Pancreas (tissue), 10 donors: ENCODE data around the gene CD44. TPM values are rescaled to one million over a fixed set of nuclear protein-coding genes. Genes with fewer than 3 reads are reported as not detected.
"Not testable (repeated sequence)": the region's sequence is repeated elsewhere in the genome, so short reads cannot be mapped to it uniquely, and the experiment has no call there.

Experiments
- ATAC-seq, 4 donors: fragments of 200-7000 bp; cut with Tn5 transposase; one replicate each; pipeline versions ENCODE4 v1.8.0 to v1.9.1; 2020; ENCODE audit warnings: mild to moderate bottlenecking in 4 of 4, moderate library complexity in 4 of 4
- DNase-seq, 6 donors: peaks; one replicate each; pipeline ENCODE4 v3.0.0-alpha.2; 2020
- FAIRE-seq: peaks from 2 replicates; lab custom pipeline; 2012; peaks lifted over from hg19 to GRCh38; lab: Jason Lieb, UNC
- H3K27ac ChIP-seq, 4 donors: fragments of 200-600 bp; sonication (generic); 1 replicate in 3 of 4; 2 replicates in 1 of 4; pipeline versions ENCODE4 v1.5.0 to v1.8.0; 2020
- H3K27me3 ChIP-seq, 4 donors: fragments of 200-600 bp; one replicate each; pipeline ENCODE4 v1.8.0; 2021
- H3K36me3 ChIP-seq, 3 donors: fragments of 200-600 bp; sonication (generic) in 1 of 3; one replicate each; pipeline versions ENCODE4 v1.5.0 to v1.8.0; 2020 to 2021
- H3K4me1 ChIP-seq, 3 donors: fragments of 200-600 bp; one replicate each; pipeline ENCODE4 v1.8.0; 2021
- H3K4me3 ChIP-seq, 4 donors: fragments of 200-600 bp; sonication (generic) in 2 of 4; one replicate each; pipeline versions ENCODE4 v1.5.0 to v1.8.0; 2020 to 2021
- H3K9me3 ChIP-seq, 4 donors: fragments of 200-600 bp; one replicate each; pipeline ENCODE4 v1.8.0; 2021
- WGBS, 2 donors: extraction: QIAGEN DNeasy Blood & Tissue Kit; methylation state at CpG; one replicate each; pipeline ENCODE4 v1.1.7; 2013; 5-methylcytosine and 5-hydroxymethylcytosine counted together
- intact Hi-C, 3 donors: fragments of 100-400 bp; cut with DNase I; formaldehyde crosslinking; loops; one replicate each; pipeline versions ENCODE4 v1.11.1 to v1.14.2; 2022
- polyA plus RNA-seq, 2 donors: library from polyadenylated mRNA; stranded (reverse); fragments of 200-250 nt; gene quantifications; one replicate each; pipeline ENCODE4 v1.2.3, GENCODE V29; 2013
- total RNA-seq, 6 donors: library from RNA; stranded (reverse); fragmentation: NEBNext Ultra II Directional in 4 of 6; extraction: Animal tissue kit (Norgen Biotek cat#: 25700) in 4 of 6; gene quantifications; one replicate each; pipeline versions ENCODE4 v1.2.1 to v1.2.4, GENCODE V29; 2021 to 2023
- TF ChIP-seq, protein P1 (sequence below), 4 donors: fragments of 200-600 bp; sonication (generic) in 3 of 4; IDR thresholded peaks; one replicate each; pipeline versions ENCODE4 v1.5.0 to v1.8.0; 2021; ENCODE audit warnings: antibody characterized with exemption in 4 of 4
- donor health status: healthy with polysubstance abuse.
- donor health status: DM: no; HTN: no; CAD: no; lungs with moderate emphysema.
- donor health status: DM: no; HTN: no; CAD: no.
- donor health status: control.
- donor health status: control.
- donor health status: Bipolar disorder and iron deficiency.
- donor health status: DM: yes; HTN: yes; CAD: no.
- donor health status: DM: no; HTN: no; CAD: no.
- donor health status: DM: no; HTN: no; CAD: no.
- donor health status: DM: yes; HTN: yes; CAD: no.

Gene CD44
- total RNA-seq: 100 to 1,000 TPM; 343 to 677 (median 391) TPM
- 100 to 1,000 TPM; 133 TPM for polyA plus RNA-seq

DNA sequence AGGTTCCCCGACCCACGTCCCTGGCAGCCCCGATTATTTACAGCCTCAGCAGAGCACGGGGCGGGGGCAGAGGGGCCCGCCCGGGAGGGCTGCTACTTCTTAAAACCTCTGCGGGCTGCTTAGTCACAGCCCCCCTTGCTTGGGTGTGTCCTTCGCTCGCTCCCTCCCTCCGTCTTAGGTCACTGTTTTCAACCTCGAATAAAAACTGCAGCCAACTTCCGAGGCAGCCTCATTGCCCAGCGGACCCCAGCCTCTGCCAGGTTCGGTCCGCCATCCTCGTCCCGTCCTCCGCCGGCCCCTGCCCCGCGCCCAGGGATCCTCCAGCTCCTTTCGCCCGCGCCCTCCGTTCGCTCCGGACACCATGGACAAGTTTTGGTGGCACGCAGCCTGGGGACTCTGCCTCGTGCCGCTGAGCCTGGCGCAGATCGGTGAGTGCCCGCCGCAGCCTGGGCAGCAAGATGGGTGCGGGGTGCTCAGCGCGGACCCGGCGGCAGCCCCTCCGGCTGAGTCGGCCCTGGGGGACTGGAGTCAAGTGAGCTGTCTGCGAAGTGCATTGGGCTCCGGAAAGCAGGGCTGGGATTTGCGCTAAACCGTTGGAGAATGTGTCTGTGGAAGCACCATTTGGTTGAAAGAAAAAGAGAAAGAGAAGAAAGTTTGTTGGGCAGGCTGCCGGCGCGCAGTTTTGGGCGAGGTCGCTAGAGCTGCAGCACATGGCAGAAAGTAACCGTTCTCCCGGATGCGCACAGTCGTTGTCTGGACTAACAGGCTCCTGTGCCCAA, at the start of gene CD44:
TSS of gene CD44 (plus strand) at position 229 of the 779 bp plus-strand sequence. CDS start at position 362, 133 bp downstream.
- FAIRE-seq: no peak
- H3K4me3 ChIP-seq: peak within 1 kb of the TSS; percentile 49 to 92 (median 77)
- TF ChIP-seq, protein P1, sequence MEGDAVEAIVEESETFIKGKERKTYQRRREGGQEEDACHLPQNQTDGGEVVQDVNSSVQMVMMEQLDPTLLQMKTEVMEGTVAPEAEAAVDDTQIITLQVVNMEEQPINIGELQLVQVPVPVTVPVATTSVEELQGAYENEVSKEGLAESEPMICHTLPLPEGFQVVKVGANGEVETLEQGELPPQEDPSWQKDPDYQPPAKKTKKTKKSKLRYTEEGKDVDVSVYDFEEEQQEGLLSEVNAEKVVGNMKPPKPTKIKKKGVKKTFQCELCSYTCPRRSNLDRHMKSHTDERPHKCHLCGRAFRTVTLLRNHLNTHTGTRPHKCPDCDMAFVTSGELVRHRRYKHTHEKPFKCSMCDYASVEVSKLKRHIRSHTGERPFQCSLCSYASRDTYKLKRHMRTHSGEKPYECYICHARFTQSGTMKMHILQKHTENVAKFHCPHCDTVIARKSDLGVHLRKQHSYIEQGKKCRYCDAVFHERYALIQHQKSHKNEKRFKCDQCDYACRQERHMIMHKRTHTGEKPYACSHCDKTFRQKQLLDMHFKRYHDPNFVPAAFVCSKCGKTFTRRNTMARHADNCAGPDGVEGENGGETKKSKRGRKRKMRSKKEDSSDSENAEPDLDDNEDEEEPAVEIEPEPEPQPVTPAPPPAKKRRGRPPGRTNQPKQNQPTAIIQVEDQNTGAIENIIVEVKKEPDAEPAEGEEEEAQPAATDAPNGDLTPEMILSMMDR (IDR thresholded peaks at IDR 0.05): no peak
- peak; percentile 75 to 84 (median 77) for DNase-seq
- H3K36me3 ChIP-seq: no peaks in the 10 kb centered on the region
- no peaks in the 10 kb centered on the region for H3K27me3 ChIP-seq
- intact Hi-C loops: loop anchor here in 1 of 3 donors (10.0 kb wide), 1 partner anchor 134 kb away; no protein-coding TSS in a partner anchor
- WGBS, 2 donors: 0 to 1% methylated on average over 53 to 55 of the region's 55 CpGs
- H3K27ac ChIP-seq: peak within 1 kb of the TSS; percentile 77 to 95 (median 86)
- peaks cover 1 to 34% (median 11%) of the 10 kb centered on the region in 3 donors for H3K4me1 ChIP-seq
- ATAC-seq: peak; percentile 74 to 82 (median 78)
- H3K9me3 ChIP-seq: no peaks in the 10 kb centered on the region

DNA sequence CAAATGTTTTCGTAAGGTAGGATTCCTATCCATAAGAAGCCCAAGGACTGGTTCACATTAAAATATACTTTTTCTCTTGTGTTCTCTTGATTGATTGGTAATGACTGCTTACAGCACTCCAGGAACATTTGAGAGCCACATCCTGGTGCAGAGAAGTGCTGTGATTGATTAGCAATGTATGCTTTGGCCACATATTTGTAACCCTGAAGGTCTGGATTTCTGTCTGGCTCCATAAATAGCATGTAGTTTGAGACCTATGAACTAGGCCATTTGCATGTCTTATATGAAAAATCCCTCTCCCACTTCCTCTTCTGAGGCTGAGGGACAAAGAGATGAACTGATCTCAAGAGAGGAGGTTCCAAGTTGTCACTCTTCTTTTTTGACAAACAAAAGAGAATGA, 49.3 kb upstream of the CD44 start:
- WGBS, 2 donors: 95 to 96% methylated on average over 1 of the region's 1 CpG
- FAIRE-seq (no peak), ATAC-seq (no peak), DNase-seq (no peak)
- H3K36me3 ChIP-seq: no peaks in the 10 kb centered on the region
- H3K4me1 ChIP-seq: peaks cover 0 to 14% (median 9%) of the 10 kb centered on the region in 3 donors
- H3K4me3 ChIP-seq: no peak overlapping the region
- TF ChIP-seq, protein P1 (IDR thresholded peaks at IDR 0.05): no peak
- H3K27me3 ChIP-seq: no peaks in the 10 kb centered on the region
- no peaks in the 10 kb centered on the region for H3K9me3 ChIP-seq
- H3K27ac ChIP-seq: no peak overlapping the region
- intact Hi-C loops: no loop called here

DNA sequence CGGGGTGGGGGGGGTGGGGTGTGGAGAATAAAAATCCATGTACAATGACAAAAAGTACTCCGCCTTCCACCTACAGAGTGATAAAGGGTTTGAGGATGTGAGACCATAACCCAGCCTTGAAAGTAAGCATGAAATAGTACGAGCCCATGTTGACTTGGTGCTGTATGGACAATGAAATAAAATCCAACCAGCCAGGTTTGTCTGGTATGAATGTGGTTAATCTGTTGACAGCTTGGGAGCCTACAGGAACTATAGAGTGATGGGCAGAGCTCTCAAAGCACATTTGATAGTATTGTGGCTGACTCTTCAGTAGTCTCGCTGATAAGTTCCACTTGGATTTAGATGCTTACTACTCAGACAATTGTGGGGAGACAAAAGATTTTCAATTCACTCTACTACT, 48.8 kb upstream of the CD44 start:
- ATAC-seq: no peak
- WGBS, 2 donors: 98 to 100% methylated on average over 4 of the region's 4 CpGs
- no peaks in the 10 kb centered on the region for H3K36me3 ChIP-seq
- DNase-seq: no peak
- H3K4me3 ChIP-seq: no peak overlapping the region
- TF ChIP-seq, protein P1 (IDR thresholded peaks at IDR 0.05): no peak
- H3K27me3 ChIP-seq: no peaks in the 10 kb centered on the region
- no peak for FAIRE-seq
- no peak overlapping the region for H3K27ac ChIP-seq
- H3K9me3 ChIP-seq: no peaks in the 10 kb centered on the region
- intact Hi-C loops: no loop called here
- peaks cover 0 to 14% (median 9%) of the 10 kb centered on the region in 3 donors for H3K4me1 ChIP-seq

DNA sequence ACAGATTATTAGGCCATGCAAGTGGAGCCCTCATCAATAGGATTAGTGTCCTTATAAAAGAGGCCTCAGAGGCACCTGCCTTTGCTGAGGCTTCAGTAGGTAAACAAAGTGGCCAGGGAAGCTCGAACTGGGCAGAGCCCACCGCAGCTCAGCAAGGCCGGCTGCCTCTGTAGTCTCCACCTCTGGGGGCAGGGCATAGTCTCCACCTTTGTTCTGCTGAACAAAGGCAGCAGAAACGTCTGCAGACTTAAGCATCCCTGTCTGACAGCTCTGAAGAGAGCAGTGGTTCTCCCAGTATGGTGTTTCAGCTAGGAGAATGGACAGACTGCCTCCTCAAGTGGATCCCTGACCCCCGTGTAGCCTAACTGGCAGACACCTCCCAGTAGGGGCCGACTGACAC, 48.0 kb upstream of the CD44 start:
- peaks cover 0 to 14% (median 9%) of the 10 kb centered on the region in 3 donors for H3K4me1 ChIP-seq
- H3K36me3 ChIP-seq, DNase-seq, H3K9me3 ChIP-seq, H3K27ac ChIP-seq, H3K27me3 ChIP-seq, ATAC-seq, intact Hi-C loops, FAIRE-seq, H3K4me3 ChIP-seq: not testable (repeated sequence)
- 73 to 88% methylated on average over 6 of the region's 6 CpGs for WGBS, 2 donors

DNA sequence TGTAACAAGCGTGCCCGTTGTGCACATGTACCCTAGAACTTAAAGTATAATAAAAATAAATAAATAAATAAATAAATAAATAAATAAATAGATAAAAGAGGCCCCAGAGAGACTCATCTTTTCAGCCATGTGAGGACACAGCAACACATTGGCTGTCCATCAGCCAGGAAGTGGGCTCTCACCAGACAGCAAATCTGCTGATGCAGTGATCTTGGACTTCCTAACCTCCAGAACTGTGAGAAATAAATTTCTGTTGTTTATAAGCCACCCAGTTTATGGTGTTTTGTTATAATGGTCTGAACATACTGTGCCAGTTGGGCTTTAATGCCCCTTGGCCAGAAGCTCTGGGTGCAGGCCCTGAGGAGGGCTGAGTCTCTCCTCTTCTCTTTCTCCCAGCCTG, 42.2 kb upstream of the CD44 start:
- no peak for ATAC-seq
- WGBS, 2 donors: 47 to 98% methylated on average over 2 of the region's 2 CpGs
- no peak overlapping the region for H3K27ac ChIP-seq
- no peaks in the 10 kb centered on the region for H3K27me3 ChIP-seq
- TF ChIP-seq, protein P1 (IDR thresholded peaks at IDR 0.05): no peak
- DNase-seq: no peak
- no peaks in the 10 kb centered on the region for H3K9me3 ChIP-seq
- no peaks in the 10 kb centered on the region for H3K36me3 ChIP-seq
- H3K4me1 ChIP-seq: no peaks in the 10 kb centered on the region
- H3K4me3 ChIP-seq: no peak overlapping the region
- intact Hi-C loops: no loop called here
- FAIRE-seq: no peak
